ENCODE data around the gene FARP1.

FARP1 gene

DNA sequence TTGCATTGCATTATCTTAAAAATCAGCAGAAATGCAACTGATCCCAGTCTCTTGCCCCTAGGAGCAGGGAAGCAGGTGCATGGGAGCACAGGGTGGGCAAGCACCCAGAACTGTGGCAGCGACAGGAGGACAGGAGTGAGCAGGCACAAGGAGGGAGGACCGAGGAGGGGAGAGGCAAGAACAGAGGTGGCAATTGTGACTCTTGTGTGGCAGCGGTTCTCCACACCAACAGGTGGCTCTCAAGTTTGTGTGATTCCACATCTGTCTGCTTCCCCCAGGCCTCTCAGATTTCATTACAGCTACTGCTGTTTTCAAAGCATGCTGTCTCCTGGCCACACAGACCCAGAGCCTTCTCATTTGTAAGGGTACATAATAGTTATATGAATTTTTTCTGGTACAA is 325.5 kb downstream of the FARP1 start:
- no peak for DNase-seq (ENCODE audit: extremely low spot score)
- ChIA-PET CTCF (interaction anchor here (1.1 to 3.3 kb wide), 5 partner anchors 10 to 205 kb away, joined by 3 to 16 read pairs (median 5); no protein-coding TSS in a partner anchor), POLR2A (no interaction called here)
- TF ChIP-seq, protein P1, sequence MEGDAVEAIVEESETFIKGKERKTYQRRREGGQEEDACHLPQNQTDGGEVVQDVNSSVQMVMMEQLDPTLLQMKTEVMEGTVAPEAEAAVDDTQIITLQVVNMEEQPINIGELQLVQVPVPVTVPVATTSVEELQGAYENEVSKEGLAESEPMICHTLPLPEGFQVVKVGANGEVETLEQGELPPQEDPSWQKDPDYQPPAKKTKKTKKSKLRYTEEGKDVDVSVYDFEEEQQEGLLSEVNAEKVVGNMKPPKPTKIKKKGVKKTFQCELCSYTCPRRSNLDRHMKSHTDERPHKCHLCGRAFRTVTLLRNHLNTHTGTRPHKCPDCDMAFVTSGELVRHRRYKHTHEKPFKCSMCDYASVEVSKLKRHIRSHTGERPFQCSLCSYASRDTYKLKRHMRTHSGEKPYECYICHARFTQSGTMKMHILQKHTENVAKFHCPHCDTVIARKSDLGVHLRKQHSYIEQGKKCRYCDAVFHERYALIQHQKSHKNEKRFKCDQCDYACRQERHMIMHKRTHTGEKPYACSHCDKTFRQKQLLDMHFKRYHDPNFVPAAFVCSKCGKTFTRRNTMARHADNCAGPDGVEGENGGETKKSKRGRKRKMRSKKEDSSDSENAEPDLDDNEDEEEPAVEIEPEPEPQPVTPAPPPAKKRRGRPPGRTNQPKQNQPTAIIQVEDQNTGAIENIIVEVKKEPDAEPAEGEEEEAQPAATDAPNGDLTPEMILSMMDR (IDR thresholded peaks at IDR 0.05; ENCODE audit: control extremely low read depth, extremely low read depth, low read depth, missing control alignments): no peak

DNA sequence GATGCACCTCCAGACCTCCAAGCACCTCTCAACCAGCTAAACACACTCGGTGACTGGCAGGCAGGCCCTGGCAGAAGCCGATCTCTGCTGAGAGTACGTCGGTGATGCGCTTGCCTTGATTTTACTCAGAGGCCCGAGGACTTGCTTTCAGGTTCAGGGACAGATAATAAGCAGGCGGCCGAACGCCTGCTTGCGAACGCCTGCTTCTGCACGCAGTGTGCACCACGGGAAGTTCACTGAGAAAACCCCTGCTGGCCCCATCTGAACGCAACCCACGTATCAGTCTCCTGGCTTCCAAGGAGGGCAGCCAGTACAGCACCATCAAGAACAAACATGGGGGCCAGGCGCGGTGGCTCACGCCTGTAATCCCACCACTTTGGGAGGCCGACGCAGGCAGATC is 326.0 kb downstream of the FARP1 start:
- no peak for DNase-seq (ENCODE audit: extremely low spot score)
- TF ChIP-seq, protein P1 (IDR thresholded peaks at IDR 0.05; ENCODE audit: control extremely low read depth, extremely low read depth, low read depth, missing control alignments): no peak
- ChIA-PET CTCF (interaction anchor here (1.1 to 3.5 kb wide), 4 partner anchors 11 to 205 kb away, joined by 4 to 20 read pairs (median 10); no protein-coding TSS in a partner anchor), POLR2A (no interaction called here)

DNA sequence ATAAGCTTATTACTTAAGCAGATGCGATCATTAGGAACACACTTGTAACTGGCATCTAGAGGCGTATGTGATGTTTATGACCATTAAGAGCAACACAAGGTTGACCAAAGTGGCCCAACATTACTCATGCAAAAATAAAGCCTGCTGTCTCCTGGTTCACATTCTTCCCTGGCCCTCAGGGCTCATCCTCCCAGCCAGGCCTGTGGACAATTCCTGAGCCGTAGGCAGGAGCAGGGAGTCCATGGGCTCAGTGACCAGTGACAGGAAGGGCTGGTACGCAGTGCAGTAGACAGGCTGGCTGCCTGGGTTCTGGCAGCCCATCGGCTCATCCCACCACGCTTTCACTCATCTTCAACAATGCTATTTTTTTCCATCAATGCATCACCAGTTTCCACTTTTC is 328.0 kb downstream of the FARP1 start:
- POLR2A ChIA-PET: no interaction called here

DNA sequence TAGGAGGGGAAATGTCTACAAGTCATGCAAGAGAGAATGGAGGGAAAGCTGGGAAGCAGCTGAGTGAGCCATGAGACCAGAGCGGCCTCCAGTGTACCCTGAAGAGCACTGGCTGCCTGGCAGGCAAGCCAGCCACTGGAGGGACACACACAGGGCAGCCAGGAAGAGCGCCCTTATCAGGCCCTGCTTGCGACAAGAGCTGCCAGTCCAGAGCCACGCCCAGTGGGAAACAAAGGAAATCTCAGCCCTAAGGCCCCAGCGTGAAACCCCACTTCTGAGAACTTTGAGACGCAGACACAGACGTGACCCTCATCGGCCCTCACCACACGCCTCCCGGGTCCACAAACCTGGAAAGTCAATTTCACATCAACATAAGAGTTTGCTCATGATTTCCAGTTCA is 329.0 kb downstream of the FARP1 start:
- ChIA-PET POLR2A (no interaction called here), CTCF (interaction anchor here (1.0 to 3.5 kb wide), 3 partner anchors 11 to 26 kb away, joined by 3 to 20 read pairs (median 4); no protein-coding TSS in a partner anchor)
- no peak for DNase-seq (ENCODE audit: extremely low spot score)
- TF ChIP-seq, protein P1 (IDR thresholded peaks at IDR 0.05; ENCODE audit: control extremely low read depth, extremely low read depth, low read depth, missing control alignments): no peak

More for the DNA sequence above, 328.0 kb downstream of the FARP1 start:
- CTCF ChIA-PET: interaction anchor here (1.8 to 3.5 kb wide), 2 partner anchors 25 to 183 kb away, joined by 6 to 20 read pairs; no protein-coding TSS in a partner anchor
- TF ChIP-seq, protein P1 (IDR thresholded peaks at IDR 0.05; ENCODE audit: control extremely low read depth, extremely low read depth, low read depth, missing control alignments): no peak
- no peak for DNase-seq (ENCODE audit: extremely low spot score)

DNA sequence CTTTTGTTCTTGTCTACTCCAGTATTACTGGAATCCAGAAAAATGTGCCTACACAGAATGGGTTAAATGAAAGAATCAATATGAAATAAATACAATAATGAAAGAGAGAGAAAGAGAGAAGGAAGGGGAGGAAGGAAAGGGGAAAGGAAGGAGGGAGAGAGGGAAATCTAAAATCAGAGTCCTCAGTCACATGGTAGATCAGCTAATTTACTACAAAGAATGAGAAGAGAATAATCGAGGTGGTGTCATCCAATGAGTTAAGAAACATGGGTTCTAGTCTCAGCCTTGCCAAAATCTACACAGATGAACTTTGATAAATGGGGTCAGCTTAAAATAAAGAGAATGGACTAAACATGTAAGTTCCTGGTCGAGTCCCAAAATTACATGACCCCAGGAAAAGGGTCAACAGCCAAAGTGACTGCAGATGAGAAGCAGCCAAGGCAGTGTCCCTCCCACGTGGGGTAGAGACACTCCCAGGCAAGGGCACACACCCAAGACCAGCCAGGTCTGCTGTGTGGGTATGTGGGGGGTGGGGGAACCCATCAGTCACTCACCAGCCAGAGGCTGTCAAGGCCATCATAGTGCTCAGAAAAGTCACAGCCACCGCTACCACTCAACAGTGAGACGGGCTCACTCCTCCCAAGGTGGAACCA is 330.4 kb downstream of the FARP1 start:
- no peak for DNase-seq (ENCODE audit: extremely low spot score)
- CTCF ChIA-PET: interaction anchor here (1.0 kb wide), 1 partner anchor 28 kb away, joined by 3 read pairs; no protein-coding TSS in a partner anchor

DNA sequence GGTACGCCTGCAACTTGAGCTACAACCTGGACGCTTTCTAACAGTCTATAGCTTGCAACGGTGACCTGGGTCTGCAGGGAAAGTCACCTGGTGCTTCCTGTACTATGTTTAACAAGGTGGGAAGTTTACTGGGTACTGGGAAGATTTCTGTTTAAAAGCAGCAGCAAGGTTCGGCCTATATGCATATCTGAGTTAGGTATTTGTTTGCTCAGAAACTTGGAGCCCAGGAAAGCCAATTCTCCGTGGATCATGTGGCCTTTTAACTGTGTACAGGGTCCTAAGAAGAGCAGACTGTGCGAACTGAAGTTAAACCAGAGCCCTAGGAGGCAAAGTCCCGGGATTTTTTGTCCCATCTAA is 330.9 kb downstream of the FARP1 start:
- no peak for DNase-seq (ENCODE audit: extremely low spot score)
- ChIA-PET POLR2A (no interaction called here), CTCF (interaction anchor here (1.0 kb wide), 1 partner anchor 28 kb away, joined by 3 read pairs; no protein-coding TSS in a partner anchor)
- TF ChIP-seq, protein P1 (IDR thresholded peaks at IDR 0.05; ENCODE audit: control extremely low read depth, extremely low read depth, low read depth, missing control alignments): no peak

More for the DNA sequence above, 330.4 kb downstream of the FARP1 start:
- TF ChIP-seq, protein P1 (IDR thresholded peaks at IDR 0.05; ENCODE audit: control extremely low read depth, extremely low read depth, low read depth, missing control alignments): no peak
- POLR2A ChIA-PET: no interaction called here
